Measurements from ENCODE around the gene RAB6B. TPM values are rescaled to one million over a fixed set of nuclear protein-coding genes. Genes with fewer than 3 reads are reported as not detected.

The RAB6B gene
- polyA plus RNA-seq, 1 donor (not counting 4 experiments of a cell fraction or from before 2014, with no cell fraction given), result 2.2 TPM

- Histone ChIP-seq H3K4me3 (ENCODE audit: control insufficient read depth in 2 of 3, extremely low read depth in 1 of 3, insufficient read depth in 2 of 3, low read depth in 1 of 3, low read length in 3 of 3) (no peak overlapping the region), H4K20me1 (ENCODE audit: control insufficient read depth, extremely low read depth, insufficient read depth, low read length) (no peaks in the 10 kb centered on the region), H3K4me2 (ENCODE audit: control insufficient read depth, extremely low read depth, insufficient read depth, low read depth, low read length) (no peak overlapping the region), H3K79me2 (ENCODE audit: control insufficient read depth, insufficient read depth, low read length) (no peaks in the 10 kb centered on the region), H2AFZ (ENCODE audit: control insufficient read depth, low read length) (no peak overlapping the region), H3K9ac (ENCODE audit: control insufficient read depth, extremely low read depth, insufficient read depth, low read length) (no peak overlapping the region), H3K9me3 (ENCODE audit: control insufficient read depth, low read depth, low read length) (peaks cover 6% of the 10 kb centered on the region), H3K36me3 (ENCODE audit: control insufficient read depth in 2 of 2, extremely low read depth in 1 of 2, insufficient read depth in 2 of 2, low read length in 2 of 2) (no peaks in the 10 kb centered on the region), H3K27ac (ENCODE audit: control insufficient read depth, insufficient read depth, low read length) (no peak overlapping the region), H3K9me1 (ENCODE audit: control insufficient read depth, extremely low read depth, insufficient read depth, low read length) (no peaks in the 10 kb centered on the region), H3K4me1 (ENCODE audit: control insufficient read depth, extremely low read depth, insufficient read depth, low read length) (no peaks in the 10 kb centered on the region), H3K27me3 (ENCODE audit: control insufficient read depth, extremely low read depth, insufficient read depth, low read length) (no peaks in the 10 kb centered on the region)
- no peak for TF ChIP-seq CTCF (optimal IDR thresholded peaks at IDR 0.05 in 1 of 3, IDR thresholded peaks at IDR 0.05 in 1 of 3, conservative IDR thresholded peaks at IDR 0.05 in 1 of 3; ENCODE audit: extremely low read depth in 1 of 3, insufficient read depth in 2 of 3, low read length in 3 of 3)
- no peak for TF ChIP-seq EZH2 (IDR thresholded peaks at IDR 0.05; ENCODE audit: low read length)
- DNase-seq (ENCODE audit: low read depth, low spot score) (no peak), FAIRE-seq (no peak)
- dilution Hi-C loops (cut with MboI; ENCODE audit: extremely low pct_ligation_motif_present, low sequenced_read_pairs), result no loop called here
Observed at GRCh38 chr3:133792171-133792763, 103.4 kb downstream of the RAB6B start.

- Histone ChIP-seq H3K79me2 (ENCODE audit: control insufficient read depth, insufficient read depth, low read length) (no peaks in the 10 kb centered on the region), H2AFZ (ENCODE audit: control insufficient read depth, low read length) (no peak overlapping the region), H3K9me1 (ENCODE audit: control insufficient read depth, extremely low read depth, insufficient read depth, low read length) (no peaks in the 10 kb centered on the region), H3K36me3 (ENCODE audit: control insufficient read depth in 2 of 2, extremely low read depth in 1 of 2, insufficient read depth in 2 of 2, low read length in 2 of 2) (no peaks in the 10 kb centered on the region), H4K20me1 (ENCODE audit: control insufficient read depth, extremely low read depth, insufficient read depth, low read length) (no peaks in the 10 kb centered on the region), H3K4me2 (ENCODE audit: control insufficient read depth, extremely low read depth, insufficient read depth, low read depth, low read length) (no peak overlapping the region), H3K4me1 (ENCODE audit: control insufficient read depth, extremely low read depth, insufficient read depth, low read length) (no peaks in the 10 kb centered on the region), H3K9ac (ENCODE audit: control insufficient read depth, extremely low read depth, insufficient read depth, low read length) (no peak overlapping the region), H3K27me3 (ENCODE audit: control insufficient read depth, extremely low read depth, insufficient read depth, low read length) (no peaks in the 10 kb centered on the region), H3K4me3 (ENCODE audit: control insufficient read depth in 2 of 3, extremely low read depth in 1 of 3, insufficient read depth in 2 of 3, low read depth in 1 of 3, low read length in 3 of 3) (no peak overlapping the region), H3K27ac (ENCODE audit: control insufficient read depth, insufficient read depth, low read length) (no peak overlapping the region), H3K9me3 (ENCODE audit: control insufficient read depth, low read depth, low read length) (peaks cover 6% of the 10 kb centered on the region)
- dilution Hi-C loops (cut with MboI; ENCODE audit: extremely low pct_ligation_motif_present, low sequenced_read_pairs), result no loop called here
- TF ChIP-seq CTCF (optimal IDR thresholded peaks at IDR 0.05 in 1 of 3, IDR thresholded peaks at IDR 0.05 in 1 of 3, conservative IDR thresholded peaks at IDR 0.05 in 1 of 3; ENCODE audit: extremely low read depth in 1 of 3, insufficient read depth in 2 of 3, low read length in 3 of 3) (no peak), EZH2 (IDR thresholded peaks at IDR 0.05; ENCODE audit: low read length) (no peak)
- DNase-seq (ENCODE audit: low read depth, low spot score), result no peak
- FAIRE-seq, result no peak
Observed at GRCh38 chr3:133788024-133788423, 107.7 kb downstream of the RAB6B start.
